ENCODE results near the gene TREM2.

TREM2 gene

DNA sequence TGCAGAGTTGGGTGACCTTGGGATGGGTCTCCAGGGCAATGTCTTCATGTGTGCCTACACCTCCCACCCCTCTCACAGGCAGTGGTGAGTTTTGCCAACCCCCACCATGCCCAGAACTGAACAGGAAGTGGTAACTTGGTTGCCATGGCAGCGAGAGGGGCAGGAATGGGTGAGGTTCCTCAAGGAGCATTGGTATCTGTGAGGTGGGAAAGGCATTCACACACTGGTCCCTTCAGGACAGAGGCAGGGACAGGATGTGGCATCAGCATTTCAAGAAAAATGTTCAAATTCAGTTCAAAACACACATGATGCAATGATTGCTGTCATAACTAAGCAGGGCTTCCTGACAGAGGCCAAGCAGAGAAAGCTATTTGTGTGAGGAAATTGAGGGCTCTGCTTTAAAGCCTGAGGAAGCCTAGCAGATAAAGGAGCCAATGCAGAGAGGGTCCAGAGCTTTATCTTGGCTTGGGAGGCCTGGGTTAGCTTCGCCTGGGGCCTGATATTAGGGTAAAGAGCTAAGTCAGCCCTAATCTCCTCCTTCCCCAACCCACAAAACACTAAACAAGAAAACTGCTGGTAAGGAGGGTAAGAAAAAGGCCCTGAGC, 37.5 kb upstream of the TREM2 start:
- Histone ChIP-seq H3K9me3 (replicated peaks; ENCODE audit: insufficient read depth, low read length) (no peaks in the 10 kb centered on the region), H3K4me2 (ENCODE audit: low read depth, low read length) (peak overlapping the region; percentile 73), H3K4me3 (ENCODE audit: low read length) (peak overlapping the region; percentile 57), H3K36me3 (replicated peaks; ENCODE audit: insufficient read depth, low read length) (no peaks in the 10 kb centered on the region), H3K27ac (ENCODE audit: low read length) (peak overlapping the region; percentile 91), H3K9ac (ENCODE audit: low read length) (peak overlapping the region; percentile 61), H3K9me2 (replicated peaks; ENCODE audit: insufficient read depth, low read length) (no peaks in the 10 kb centered on the region), H3K79me2 (ENCODE audit: low read length) (no peaks in the 10 kb centered on the region), H3F3A (ENCODE audit: insufficient read depth, low read length) (peaks cover 25% of the 10 kb centered on the region), H4K20me1 (ENCODE audit: insufficient read depth, low read length) (no peaks in the 10 kb centered on the region), H3K4me1 (ENCODE audit: low read length) (peaks cover 32% of the 10 kb centered on the region), H2AFZ (ENCODE audit: low read length) (peak overlapping the region; percentile 64), H3K27me3 (replicated peaks; ENCODE audit: insufficient read depth, low read length) (no peaks in the 10 kb centered on the region)
- TF ChIP-seq EZH2phosphoT487 (IDR thresholded peaks at IDR 0.05; ENCODE audit: low read length) (no peak), EZH2 (optimal IDR thresholded peaks at IDR 0.05; ENCODE audit: low read depth, low read length) (no peak)
- TF ChIP-seq, protein P1, sequence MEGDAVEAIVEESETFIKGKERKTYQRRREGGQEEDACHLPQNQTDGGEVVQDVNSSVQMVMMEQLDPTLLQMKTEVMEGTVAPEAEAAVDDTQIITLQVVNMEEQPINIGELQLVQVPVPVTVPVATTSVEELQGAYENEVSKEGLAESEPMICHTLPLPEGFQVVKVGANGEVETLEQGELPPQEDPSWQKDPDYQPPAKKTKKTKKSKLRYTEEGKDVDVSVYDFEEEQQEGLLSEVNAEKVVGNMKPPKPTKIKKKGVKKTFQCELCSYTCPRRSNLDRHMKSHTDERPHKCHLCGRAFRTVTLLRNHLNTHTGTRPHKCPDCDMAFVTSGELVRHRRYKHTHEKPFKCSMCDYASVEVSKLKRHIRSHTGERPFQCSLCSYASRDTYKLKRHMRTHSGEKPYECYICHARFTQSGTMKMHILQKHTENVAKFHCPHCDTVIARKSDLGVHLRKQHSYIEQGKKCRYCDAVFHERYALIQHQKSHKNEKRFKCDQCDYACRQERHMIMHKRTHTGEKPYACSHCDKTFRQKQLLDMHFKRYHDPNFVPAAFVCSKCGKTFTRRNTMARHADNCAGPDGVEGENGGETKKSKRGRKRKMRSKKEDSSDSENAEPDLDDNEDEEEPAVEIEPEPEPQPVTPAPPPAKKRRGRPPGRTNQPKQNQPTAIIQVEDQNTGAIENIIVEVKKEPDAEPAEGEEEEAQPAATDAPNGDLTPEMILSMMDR (IDR thresholded peaks at IDR 0.05; ENCODE audit: low read length): no peak
- DNase-seq: peak; percentile 62

DNA sequence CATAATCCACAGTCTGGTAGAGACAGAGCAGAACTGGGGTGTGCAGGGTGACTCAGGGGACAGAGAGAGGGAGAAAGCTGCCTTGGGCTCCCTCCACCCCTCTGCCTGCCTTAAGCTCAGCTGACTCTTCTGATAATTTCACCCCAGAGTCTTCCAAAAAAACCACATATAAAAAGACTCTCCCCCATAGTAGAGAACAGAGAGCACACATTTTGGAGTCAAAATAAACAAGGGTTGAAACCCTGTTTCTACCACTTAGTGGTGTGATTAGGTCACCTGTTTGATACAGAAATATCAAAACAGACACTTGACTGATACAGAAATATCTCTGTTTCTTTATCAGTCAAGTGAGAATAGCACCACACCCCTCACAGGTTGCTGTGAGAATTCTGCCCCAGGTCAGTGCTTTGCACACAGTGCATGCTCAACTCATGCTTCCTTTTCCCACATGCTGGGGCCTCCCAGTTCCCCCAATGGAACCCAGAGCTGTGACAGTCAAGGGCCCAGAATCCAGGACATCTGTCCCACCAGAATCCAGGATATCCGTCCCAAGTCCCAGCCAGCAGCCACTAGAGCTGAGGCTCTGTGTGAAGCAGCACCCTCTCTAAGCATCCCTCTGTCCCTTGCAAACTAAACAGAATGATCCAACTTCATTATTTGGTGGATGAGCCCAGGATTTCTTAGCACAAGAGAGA, 36.8 kb upstream of the TREM2 start:
- Histone ChIP-seq H2AFZ (ENCODE audit: low read length) (peak overlapping the region; percentile 64), H3K4me1 (ENCODE audit: low read length) (peaks cover 32% of the 10 kb centered on the region), H3K4me2 (ENCODE audit: low read depth, low read length) (peak overlapping the region; percentile 73), H3K9me3 (replicated peaks; ENCODE audit: insufficient read depth, low read length) (no peaks in the 10 kb centered on the region), H3K4me3 (ENCODE audit: low read length) (peak overlapping the region; percentile 57), H3K27ac (ENCODE audit: low read length) (peak overlapping the region; percentile 91), H3K9ac (ENCODE audit: low read length) (peak overlapping the region; percentile 61), H3K9me2 (replicated peaks; ENCODE audit: insufficient read depth, low read length) (no peaks in the 10 kb centered on the region), H4K20me1 (ENCODE audit: insufficient read depth, low read length) (no peaks in the 10 kb centered on the region), H3K36me3 (replicated peaks; ENCODE audit: insufficient read depth, low read length) (no peaks in the 10 kb centered on the region), H3F3A (ENCODE audit: insufficient read depth, low read length) (peaks cover 25% of the 10 kb centered on the region), H3K27me3 (replicated peaks; ENCODE audit: insufficient read depth, low read length) (no peaks in the 10 kb centered on the region), H3K79me2 (ENCODE audit: low read length) (no peaks in the 10 kb centered on the region)
- DNase-seq: peak; percentile 53
- TF ChIP-seq EZH2 (optimal IDR thresholded peaks at IDR 0.05; ENCODE audit: low read depth, low read length): no peak

DNA sequence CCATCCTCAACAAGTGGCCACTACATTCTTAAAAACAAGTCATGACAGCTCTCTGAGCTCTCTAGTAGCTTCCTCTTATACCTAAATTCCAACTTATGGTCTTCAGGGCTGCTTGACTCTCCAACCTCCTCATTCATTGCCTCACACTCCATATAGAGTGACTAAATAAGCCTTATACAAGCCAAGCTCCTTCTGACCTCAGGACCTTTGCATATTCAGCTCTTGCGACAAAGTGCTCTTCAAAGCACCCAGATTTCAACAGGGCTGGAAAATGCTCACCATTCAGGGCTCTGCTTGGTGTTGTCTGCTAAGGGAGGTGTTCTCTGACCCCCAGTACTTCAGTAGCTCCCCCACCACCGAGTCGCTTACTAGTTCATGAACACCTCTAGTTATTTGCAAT, 34.3 kb upstream of the TREM2 start:
- Histone ChIP-seq H2AFZ (ENCODE audit: low read length) (no peak overlapping the region), H3K4me2 (ENCODE audit: low read depth, low read length) (no peak overlapping the region), H3K27ac (ENCODE audit: low read length) (no peak overlapping the region), H3K79me2 (ENCODE audit: low read length) (no peaks in the 10 kb centered on the region), H3K4me3 (ENCODE audit: low read length) (no peak overlapping the region), H3F3A (ENCODE audit: insufficient read depth, low read length) (peaks cover 25% of the 10 kb centered on the region), H3K9me3 (replicated peaks; ENCODE audit: insufficient read depth, low read length) (no peaks in the 10 kb centered on the region), H3K9ac (ENCODE audit: low read length) (no peak overlapping the region), H4K20me1 (ENCODE audit: insufficient read depth, low read length) (no peaks in the 10 kb centered on the region), H3K4me1 (ENCODE audit: low read length) (peaks cover 32% of the 10 kb centered on the region), H3K27me3 (replicated peaks; ENCODE audit: insufficient read depth, low read length) (no peaks in the 10 kb centered on the region), H3K36me3 (replicated peaks; ENCODE audit: insufficient read depth, low read length) (no peaks in the 10 kb centered on the region), H3K9me2 (replicated peaks; ENCODE audit: insufficient read depth, low read length) (no peaks in the 10 kb centered on the region)
- DNase-seq: no peak
- TF ChIP-seq, protein P1 (IDR thresholded peaks at IDR 0.05; ENCODE audit: low read length): no peak
- TF ChIP-seq EZH2phosphoT487 (IDR thresholded peaks at IDR 0.05; ENCODE audit: low read length): no peak
- TF ChIP-seq EZH2 (optimal IDR thresholded peaks at IDR 0.05; ENCODE audit: low read depth, low read length): no peak

DNA sequence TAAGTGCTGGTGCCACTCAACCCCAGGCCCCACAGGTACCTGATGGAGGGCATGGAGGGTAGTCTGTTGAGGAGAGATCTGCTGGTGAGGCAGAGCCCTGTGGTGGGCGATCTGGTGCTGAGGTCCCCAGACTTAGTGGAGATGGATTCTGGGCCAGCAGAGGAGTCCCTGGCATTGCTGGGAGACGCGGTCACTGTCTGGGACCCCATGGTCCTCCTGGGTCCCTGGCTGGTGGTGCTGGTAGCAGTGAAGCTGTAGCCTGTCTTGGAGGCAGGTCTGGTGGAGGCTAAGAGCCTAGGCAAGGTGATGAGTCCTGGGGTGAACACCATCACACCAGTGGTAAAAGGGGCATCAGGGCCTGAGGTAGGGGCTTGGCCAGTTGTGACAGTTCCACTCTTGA, 31.5 kb upstream of the TREM2 start:
- Histone ChIP-seq H3K27me3 (replicated peaks; ENCODE audit: insufficient read depth, low read length) (no peaks in the 10 kb centered on the region), H3F3A (ENCODE audit: insufficient read depth, low read length) (0 out of 2 replicates have a peak, but pooled peaks cover 4% of the 10 kb centered on the region), H3K27ac (ENCODE audit: low read length) (no peak overlapping the region), H3K9ac (ENCODE audit: low read length) (no peak overlapping the region), H3K4me3 (ENCODE audit: low read length) (no peak overlapping the region), H3K9me2 (replicated peaks; ENCODE audit: insufficient read depth, low read length) (no peaks in the 10 kb centered on the region), H2AFZ (ENCODE audit: low read length) (no peak overlapping the region), H3K9me3 (replicated peaks; ENCODE audit: insufficient read depth, low read length) (no peaks in the 10 kb centered on the region), H4K20me1 (ENCODE audit: insufficient read depth, low read length) (no peaks in the 10 kb centered on the region), H3K4me1 (ENCODE audit: low read length) (peaks cover 4% of the 10 kb centered on the region; the same call in 1 of the 2 replicates), H3K36me3 (replicated peaks; ENCODE audit: insufficient read depth, low read length) (no peaks in the 10 kb centered on the region), H3K4me2 (ENCODE audit: low read depth, low read length) (no peak overlapping the region), H3K79me2 (ENCODE audit: low read length) (no peaks in the 10 kb centered on the region)
- DNase-seq: no peak
- TF ChIP-seq, protein P1 (IDR thresholded peaks at IDR 0.05; ENCODE audit: low read length): no peak
- TF ChIP-seq EZH2 (optimal IDR thresholded peaks at IDR 0.05; ENCODE audit: low read depth, low read length): no peak
- no peak for TF ChIP-seq EZH2phosphoT487 (IDR thresholded peaks at IDR 0.05; ENCODE audit: low read length)

All from MM.1S (cell line).